Hypothalamus (tissue), 51 donors: Measurements from ENCODE around the gene ORM2.
"Not testable (repeated sequence)": the region's sequence is repeated elsewhere in the genome, so short reads cannot be mapped to it uniquely, and the experiment has no call there.

Experiments used
- DNase-seq, 51 donors: peaks; one replicate each; lab custom pipeline; 2025; lab: John Stamatoyannopoulos, UW

The ORM2 gene

GRCh38 chr9:114329625-114330022 is at the start of gene ORM2:
Gene ORM2, plus strand, starts transcription at chr9:114329869. Its CDS starts 36 bp downstream, at chr9:114329905.
- DNase-seq, result not testable (repeated sequence)

- DNase-seq, result no peak
Observed at GRCh38 chr9:114280636-114281472, 48.8 kb upstream of the ORM2 start.

- peak in 1 of 51 donors; percentile 37 for DNase-seq
Observed at GRCh38 chr9:114281473-114282103, 48.1 kb upstream of the ORM2 start.

GRCh38 chr9:114282104-114282485 is 47.6 kb upstream of the ORM2 start:
- DNase-seq, result no peak

- DNase-seq, result no peak
Observed at GRCh38 chr9:114282507-114282906, 47.2 kb upstream of the ORM2 start.

- peak in 1 of 51 donors; percentile 17 for DNase-seq
Observed at GRCh38 chr9:114282926-114283325, 46.7 kb upstream of the ORM2 start.

GRCh38 chr9:114283551-114284111 is 46.0 kb upstream of the ORM2 start:
- DNase-seq, result no peak

GRCh38 chr9:114284316-114285060 is 45.2 kb upstream of the ORM2 start:
- no peak for DNase-seq

GRCh38 chr9:114285166-114285867 is 44.4 kb upstream of the ORM2 start:
- no peak for DNase-seq

GRCh38 chr9:114286146-114286679 is 43.5 kb upstream of the ORM2 start:
- DNase-seq, result no peak

GRCh38 chr9:114287001-114287762 is 42.5 kb upstream of the ORM2 start:
- no peak for DNase-seq

- DNase-seq, result no peak
Observed at GRCh38 chr9:114287763-114288192, 41.9 kb upstream of the ORM2 start.

- no peak for DNase-seq
Observed at GRCh38 chr9:114288193-114289091, 41.2 kb upstream of the ORM2 start.

- no peak for DNase-seq
Observed at GRCh38 chr9:114289106-114289505, 40.6 kb upstream of the ORM2 start.

GRCh38 chr9:114289571-114290481 is 39.8 kb upstream of the ORM2 start:
- DNase-seq, result no peak

GRCh38 chr9:114290561-114290986 is 39.1 kb upstream of the ORM2 start:
- DNase-seq, result peak in 1 of 51 donors; percentile 65

GRCh38 chr9:114291064-114291474 is 38.6 kb upstream of the ORM2 start:
- peak in 47 of 51 donors; percentile 9 to 90 (median 56) for DNase-seq
